SK-N-SH treated with all-trans-retinoic acid at 6 μM for 48 hours (cell line): ENCODE results near the gene SUN3.

Experiments used
- ATAC-seq: fragments of 200-7000 bp; cut with Tn5 transposase; 3 replicates; pipeline ENCODE4 v1.9.1; 2020; ENCODE audit warnings: mild to moderate bottlenecking, moderate library complexity
- ARNTL ChIP-seq: fragments of 450-650 bp; formaldehyde crosslinking; IDR thresholded peaks from 2 replicates; pipeline ENCODE4 v1.5.0; 2020; ENCODE audit warnings: low read depth, mild to moderate bottlenecking, moderate library complexity, borderline replicate concordance
- BACH2 ChIP-seq: fragments of 250-450 bp; sonication (Bioruptor Pico); IDR thresholded peaks from 2 replicates; pipeline ENCODE4 v1.9.0; 2021; ENCODE audit warnings: mild to moderate bottlenecking, borderline replicate concordance
- CSDC2 ChIP-seq: fragments of 250-450 bp; sonication (Bioruptor Pico); IDR thresholded peaks from 2 replicates; pipeline ENCODE4 v1.5.0; 2020; ENCODE audit warnings: mild to moderate bottlenecking, moderate library complexity
- CSRNP3 ChIP-seq: fragments of 250-450 bp; sonication (Bioruptor Pico); IDR thresholded peaks from 2 replicates; pipeline ENCODE4 v1.5.1; 2021; ENCODE audit warnings: mild to moderate bottlenecking, moderate library complexity
- ESRRG ChIP-seq: fragments of 250-450 bp; sonication (Bioruptor Pico); IDR thresholded peaks from 2 replicates; pipeline ENCODE4 v1.6.1; 2021; ENCODE audit warnings: mild to moderate bottlenecking
- GLIS3 ChIP-seq: fragments of 250-450 bp; sonication (Bioruptor Pico); IDR thresholded peaks from 2 replicates; pipeline ENCODE4 v1.5.0; 2020; ENCODE audit warnings: mild to moderate bottlenecking, moderate library complexity
- ISL1 ChIP-seq: fragments of 250-450 bp; sonication (Bioruptor Pico); IDR thresholded peaks from 2 replicates; pipeline ENCODE4 v2.1.2; 2022; ENCODE audit warnings: mild to moderate bottlenecking, moderate library complexity
- OSR1 ChIP-seq: fragments of 250-450 bp; sonication (Bioruptor Pico); IDR thresholded peaks from 2 replicates; pipeline ENCODE4 v1.8.0; 2022; ENCODE audit warnings: moderate library complexity, mild to moderate bottlenecking, inconsistent platforms
- PATZ1 ChIP-seq: fragments of 250-450 bp; sonication (Bioruptor Pico); IDR thresholded peaks from 2 replicates; pipeline ENCODE4 v1.8.0; 2020; ENCODE audit warnings: mild to moderate bottlenecking, moderate library complexity, borderline replicate concordance
- POU6F1 ChIP-seq: fragments of 250-450 bp; sonication (Bioruptor Pico); IDR thresholded peaks from 2 replicates; pipeline ENCODE4 v1.8.0; 2021; ENCODE audit warnings: low read depth, mild to moderate bottlenecking, moderate library complexity, borderline replicate concordance
- PPARA ChIP-seq: fragments of 250-450 bp; sonication (Bioruptor Pico); IDR thresholded peaks from 2 replicates; pipeline ENCODE4 v1.5.0; 2020; ENCODE audit warnings: mild to moderate bottlenecking, borderline replicate concordance
- RARB ChIP-seq: fragments of 250-450 bp; sonication (Bioruptor Pico); IDR thresholded peaks from 2 replicates; pipeline ENCODE4 v1.8.0; 2021; ENCODE audit warnings: mild to moderate bottlenecking, moderate library complexity
- SNAI2 ChIP-seq: fragments of 250-450 bp; sonication (Bioruptor Pico); IDR thresholded peaks from 2 replicates; pipeline ENCODE4 v1.5.0; 2020; ENCODE audit warnings: mild to moderate bottlenecking, moderate library complexity
- TCF4 ChIP-seq: fragments of 250-450 bp; sonication (Bioruptor Pico); IDR thresholded peaks from 2 replicates; pipeline ENCODE4 v1.8.0; 2021; ENCODE audit warnings: mild to moderate bottlenecking, moderate library complexity, borderline replicate concordance
- TOX ChIP-seq: fragments of 250-450 bp; sonication (Bioruptor Pico); IDR thresholded peaks from 2 replicates; pipeline ENCODE4 v1.8.0; 2021; ENCODE audit warnings: mild to moderate bottlenecking, moderate library complexity, borderline replicate concordance
- TSHZ2 ChIP-seq: fragments of 250-450 bp; sonication (Bioruptor Pico); IDR thresholded peaks from 2 replicates; pipeline ENCODE4 v1.5.0; 2020; ENCODE audit warnings: mild to moderate bottlenecking, moderate library complexity
- ZC3H10 ChIP-seq: fragments of 250-450 bp; sonication (Bioruptor Pico); IDR thresholded peaks from 2 replicates; pipeline ENCODE4 v1.5.1; 2021; ENCODE audit warnings: mild to moderate bottlenecking, moderate library complexity
- ZFP3 ChIP-seq: fragments of 250-450 bp; sonication (Bioruptor Pico); IDR thresholded peaks from 2 replicates; pipeline ENCODE4 v1.5.0; 2020; ENCODE audit warnings: mild to moderate bottlenecking, moderate library complexity
- ZFP30 ChIP-seq: fragments of 450-650 bp; formaldehyde crosslinking; IDR thresholded peaks from 2 replicates; pipeline ENCODE4 v1.5.0; 2022; ENCODE audit warnings: mild to moderate bottlenecking, moderate library complexity
- ZNF565 ChIP-seq: fragments of 450-650 bp; formaldehyde crosslinking; conservative IDR thresholded peaks from 2 replicates; pipeline ENCODE4 v1.5.0; 2020; ENCODE audit warnings: low read depth, mild to moderate bottlenecking, moderate library complexity
- ZNF8 ChIP-seq: fragments of 450-650 bp; formaldehyde crosslinking; IDR thresholded peaks from 2 replicates; pipeline ENCODE4 v1.5.0; 2020; ENCODE audit warnings: mild to moderate bottlenecking, moderate library complexity

The SUN3 gene

GRCh38 chr7:48053736-48054135, 24.8 kb upstream of the SUN3 start:
- TF ChIP-seq ESRRG (CRISPR knock-in tag) = no peak
- TF ChIP-seq ZFP30 (CRISPR knock-in tag) = no peak
- TF ChIP-seq TOX (CRISPR knock-in tag) = no peak
- TF ChIP-seq PPARA = no peak
- no peak for TF ChIP-seq CSDC2 (CRISPR knock-in tag)
- TF ChIP-seq ZC3H10 (CRISPR knock-in tag) = no peak
- TF ChIP-seq ISL1 = no peak
- TF ChIP-seq ZNF565 (CRISPR knock-in tag) = no peak
- ATAC-seq = no peak

- TF ChIP-seq CSRNP3 (CRISPR knock-in tag) (no peak), ZFP3 (peak; percentile 56; the same call in 1 of the 2 replicates)
- peak; percentile 81 for ATAC-seq
Observed at GRCh38 chr7:48052748-48053147, 23.8 kb upstream of the SUN3 start.

- TF ChIP-seq CSDC2 (CRISPR knock-in tag) = no peak
- TF ChIP-seq ARNTL (CRISPR knock-in tag) = no peak
- no peak for TF ChIP-seq TSHZ2 (CRISPR knock-in tag)
- no peak for TF ChIP-seq ZFP30 (CRISPR knock-in tag)
- TF ChIP-seq GLIS3 (CRISPR knock-in tag) = no peak
- no peak for TF ChIP-seq ZFP3
- TF ChIP-seq SNAI2 = no peak
- TF ChIP-seq POU6F1 (CRISPR knock-in tag) = no peak
- no peak for TF ChIP-seq OSR1 (CRISPR knock-in tag)
- TF ChIP-seq CSRNP3 (CRISPR knock-in tag) = no peak
- no peak for TF ChIP-seq ZNF565 (CRISPR knock-in tag)
- TF ChIP-seq PPARA = no peak
- TF ChIP-seq BACH2 (CRISPR knock-in tag) = no peak
- no peak for TF ChIP-seq RARB (CRISPR knock-in tag)
- TF ChIP-seq ISL1 = no peak
- no peak for ATAC-seq
Observed at GRCh38 chr7:48049850-48050249, 20.9 kb upstream of the SUN3 start.

- TF ChIP-seq ZNF8 (CRISPR knock-in tag) (no peak), ZNF565 (CRISPR knock-in tag) (no peak)
- ATAC-seq = no peak
Observed at GRCh38 chr7:48048113-48048512, 19.2 kb upstream of the SUN3 start.

- ATAC-seq = no peak
- no peak for TF ChIP-seq TCF4 (CRISPR knock-in tag)
- no peak for TF ChIP-seq CSDC2 (CRISPR knock-in tag)
- TF ChIP-seq TOX (CRISPR knock-in tag) = no peak
- TF ChIP-seq PATZ1 = no peak
- TF ChIP-seq ZFP3 = no peak
- no peak for TF ChIP-seq RARB (CRISPR knock-in tag)
- TF ChIP-seq TSHZ2 (CRISPR knock-in tag) = no peak
- no peak for TF ChIP-seq CSRNP3 (CRISPR knock-in tag)
- TF ChIP-seq ZNF565 (CRISPR knock-in tag) = no peak
- TF ChIP-seq OSR1 (CRISPR knock-in tag) = no peak
- no peak for TF ChIP-seq GLIS3 (CRISPR knock-in tag)
Observed at GRCh38 chr7:48046458-48046857, 17.6 kb upstream of the SUN3 start.
